PC-3 (cell line): Measurements from ENCODE around the gene SLC39A6. TPM values are rescaled to one million over a fixed set of nuclear protein-coding genes. Genes with fewer than 3 reads are reported as not detected.

Experiments
- ATAC-seq: fragments of 200-7000 bp; cut with Tn5 transposase; 2 replicates; pipeline ENCODE4 v1.9.1; 2020; ENCODE audit warnings: mild to moderate bottlenecking, moderate library complexity
- BruUV-seq: library from RNA; stranded (reverse); fragments of 400-500 nt; replicated peaks from 2 replicates; lab custom pipeline; 2021; lab: Mats Ljungman, UMichigan
- CTCF ChIA-PET: fragments of 300-600 bp; sonication (Branson Sonifier 250); formaldehyde crosslinking; loops from one replicate; lab custom pipeline; 2022; ENCODE audit warnings: antibody characterized with exemption; lab: Charles Lee
- POLR2A ChIA-PET: fragments of 300-600 bp; sonication (Branson Sonifier 250); formaldehyde crosslinking; loops from one replicate; lab custom pipeline; 2022; ENCODE audit warnings: antibody characterized with exemption; ENCODE audit not compliant: unreplicated experiment; lab: Charles Lee
- DNase-seq: peaks from one replicate; pipeline ENCODE4 v3.0.0-alpha.2; 2015
- H2AFZ ChIP-seq: fragments of 300-600 bp; sonication (generic); 2 replicates; pipeline ENCODE4 v1.6.0; 2016; ENCODE audit warnings: antibody characterized with exemption, low read length
- H3F3A ChIP-seq: fragments of 300-600 bp; sonication (generic); one replicate; pipeline ENCODE4 v1.6.0; 2017; ENCODE audit warnings: antibody characterized with exemption, low read length, control low read depth, mild to moderate bottlenecking; ENCODE audit not compliant: unreplicated experiment
- H3K27ac ChIP-seq: fragments of 300-600 bp; sonication (generic); 2 replicates; pipeline ENCODE4 v1.5.1; 2016; ENCODE audit warnings: mild to moderate bottlenecking, low read length
- H3K27me3 ChIP-seq: fragments of 300-600 bp; sonication (generic); 2 replicates; pipeline ENCODE4 v1.6.1; 2016; ENCODE audit warnings: low read length, mixed read lengths
- H3K36me3 ChIP-seq: fragments of 300-600 bp; sonication (generic); 2 replicates; pipeline ENCODE4 v1.6.1; 2016; ENCODE audit warnings: low read depth, mixed run types, low read length, mixed read lengths
- H3K4me1 ChIP-seq: fragments of 300-600 bp; sonication (generic); 2 replicates; pipeline ENCODE4 v1.5.1; 2016; ENCODE audit warnings: low read length; ENCODE audit not compliant: insufficient read depth
- H3K4me2 ChIP-seq: fragments of 300-600 bp; sonication (generic); 2 replicates; pipeline ENCODE4 v1.6.0; 2016; ENCODE audit warnings: low read length
- H3K4me3 ChIP-seq: fragments of 300-600 bp; sonication (generic); 2 replicates; pipeline ENCODE4 v1.5.1; 2016; ENCODE audit warnings: mild to moderate bottlenecking, low read length, mixed read lengths
- H3K79me2 ChIP-seq: fragments of 300-600 bp; sonication (generic); 2 replicates; pipeline ENCODE4 v1.6.1; 2017; ENCODE audit warnings: low read length, mixed read lengths
- H3K9ac ChIP-seq: fragments of 300-600 bp; sonication (generic); 2 replicates; pipeline ENCODE4 v1.6.0; 2016; ENCODE audit warnings: mild to moderate bottlenecking, low read length
- H3K9me2 ChIP-seq: fragments of 300-600 bp; sonication (generic); replicated peaks from 2 replicates; pipeline ENCODE4 v1.6.1; 2016; ENCODE audit warnings: mixed run types, low read length, mixed read lengths
- H3K9me3 ChIP-seq: fragments of 300-600 bp; sonication (generic); 2 replicates; pipeline ENCODE4 v1.6.1; 2016; ENCODE audit warnings: low read length, mixed read lengths
- H4K20me1 ChIP-seq: fragments of 300-600 bp; sonication (generic); 2 replicates; pipeline ENCODE4 v1.6.1; 2016; ENCODE audit warnings: low read length, mixed read lengths
- CTCF ChIP-seq: fragments of 300-600 bp; sonication (generic); conservative IDR thresholded peaks from 2 replicates; pipeline ENCODE4 v1.5.1; 2017; ENCODE audit warnings: antibody characterized with exemption, low read depth, mild to moderate bottlenecking, low read length
- EZH2 ChIP-seq: fragments of 300-600 bp; sonication (generic); IDR thresholded peaks from one replicate; pipeline ENCODE4 v1.6.1; 2017; ENCODE audit warnings: antibody characterized with exemption, mild to moderate bottlenecking, low read length; ENCODE audit not compliant: unreplicated experiment
- EZH2phosphoT487 ChIP-seq: fragments of 300-600 bp; sonication (generic); IDR thresholded peaks from 2 replicates; pipeline ENCODE4 v1.6.1; 2018; ENCODE audit warnings: mild to moderate bottlenecking, antibody characterized with exemption, low read length, borderline replicate concordance
- intact Hi-C: fragments of 100-400 bp; cut with micrococcal nuclease; formaldehyde crosslinking; loops from 2 replicates; pipeline ENCODE4 v1.9.0; 2023
- total RNA-seq: library from RNA; depleted of rRNA; stranded (reverse); fragments of >200 nt; gene quantifications from 2 replicates; pipeline ENCODE4 v1.2.3, GENCODE V29; 2014

The SLC39A6 gene
- total RNA-seq, 1 experiment from 2014 or later = 25.5 TPM

- Histone ChIP-seq H3F3A (no peaks in the 10 kb centered on the region), H3K79me2 (no peaks in the 10 kb centered on the region), H4K20me1 (no peaks in the 10 kb centered on the region), H3K27me3 (no peaks in the 10 kb centered on the region), H3K9me3 (no peaks in the 10 kb centered on the region), H3K9ac (no peak overlapping the region), H3K36me3 (0 out of 2 replicates have a peak, but pooled peaks cover 6% of the 10 kb centered on the region), H3K4me2 (no peak overlapping the region), H3K27ac (no peak overlapping the region), H3K4me3 (no peak overlapping the region), H3K9me2 (no peaks in the 10 kb centered on the region), H2AFZ (no peak overlapping the region), H3K4me1 (no peaks in the 10 kb centered on the region)
- ChIA-PET CTCF (no interaction called here), POLR2A (interaction anchor here (0.5 kb wide), 1 partner anchor 121 kb away, joined by 3 read pairs; no protein-coding TSS in a partner anchor)
- no TSS peak for BruUV-seq
- ATAC-seq = no peak
- intact Hi-C loops = no loop called here
- DNase-seq = no peak
- TF ChIP-seq EZH2 (no peak), CTCF (no peak), EZH2phosphoT487 (no peak)
Observed at GRCh38 chr18:36157441-36157840, 28.3 kb upstream of the SLC39A6 start.

GRCh38 chr18:36155851-36156757, 27.0 kb upstream of the SLC39A6 start:
- Histone ChIP-seq H3K27ac (no peak overlapping the region), H2AFZ (no peak overlapping the region), H3K9me2 (no peaks in the 10 kb centered on the region), H3K27me3 (no peaks in the 10 kb centered on the region), H3K79me2 (no peaks in the 10 kb centered on the region), H4K20me1 (no peaks in the 10 kb centered on the region), H3K36me3 (0 out of 2 replicates have a peak, but pooled peaks cover 6% of the 10 kb centered on the region), H3K9ac (no peak overlapping the region), H3F3A (no peaks in the 10 kb centered on the region), H3K4me2 (no peak overlapping the region), H3K4me3 (no peak overlapping the region), H3K9me3 (no peaks in the 10 kb centered on the region), H3K4me1 (no peaks in the 10 kb centered on the region)
- POLR2A ChIA-PET = no interaction called here
- CTCF ChIA-PET = interaction anchor here (0.6 kb wide), 1 partner anchor 131 kb away, joined by 5 read pairs; no protein-coding TSS in a partner anchor
- no peak for ATAC-seq
- no TSS peak for BruUV-seq
- intact Hi-C loops = no loop called here
- no peak for DNase-seq
- TF ChIP-seq CTCF (no peak), EZH2 (no peak), EZH2phosphoT487 (no peak)

GRCh38 chr18:36153771-36154170, 24.6 kb upstream of the SLC39A6 start:
- TF ChIP-seq EZH2 (no peak), CTCF (no peak), EZH2phosphoT487 (no peak)
- no peaks in the 10 kb centered on the region for H4K20me1 ChIP-seq
- ChIA-PET POLR2A (no interaction called here), CTCF (no interaction called here)
- no peaks in the 10 kb centered on the region for H3K9me2 ChIP-seq
- no peaks in the 10 kb centered on the region for H3K4me1 ChIP-seq
- ATAC-seq (no peak), DNase-seq (no peak)
- no TSS peak for BruUV-seq
- no peaks in the 10 kb centered on the region for H3K9me3 ChIP-seq
- no peak overlapping the region for H3K27ac ChIP-seq
- no peaks in the 10 kb centered on the region for H3F3A ChIP-seq
- no peak overlapping the region for H3K4me2 ChIP-seq
- no peaks in the 10 kb centered on the region for H3K79me2 ChIP-seq
- no peak overlapping the region for H3K9ac ChIP-seq
- H3K36me3 ChIP-seq = 0 out of 2 replicates have a peak, but pooled peaks cover 6% of the 10 kb centered on the region
- H3K27me3 ChIP-seq = no peaks in the 10 kb centered on the region
- intact Hi-C loops = no loop called here
- no peak overlapping the region for H2AFZ ChIP-seq
- H3K4me3 ChIP-seq = no peak overlapping the region
